CD4-positive, alpha-beta T cell treated with Interleukin-6 for 4 hours (primary cell): Measurements from ENCODE around the gene NXPH2.

Experiments
- DNase-seq: peaks from one replicate; pipeline ENCODE4 v3.0.0-alpha.2; 2020; ENCODE audit warnings: mixed read lengths

The NXPH2 gene

DNA sequence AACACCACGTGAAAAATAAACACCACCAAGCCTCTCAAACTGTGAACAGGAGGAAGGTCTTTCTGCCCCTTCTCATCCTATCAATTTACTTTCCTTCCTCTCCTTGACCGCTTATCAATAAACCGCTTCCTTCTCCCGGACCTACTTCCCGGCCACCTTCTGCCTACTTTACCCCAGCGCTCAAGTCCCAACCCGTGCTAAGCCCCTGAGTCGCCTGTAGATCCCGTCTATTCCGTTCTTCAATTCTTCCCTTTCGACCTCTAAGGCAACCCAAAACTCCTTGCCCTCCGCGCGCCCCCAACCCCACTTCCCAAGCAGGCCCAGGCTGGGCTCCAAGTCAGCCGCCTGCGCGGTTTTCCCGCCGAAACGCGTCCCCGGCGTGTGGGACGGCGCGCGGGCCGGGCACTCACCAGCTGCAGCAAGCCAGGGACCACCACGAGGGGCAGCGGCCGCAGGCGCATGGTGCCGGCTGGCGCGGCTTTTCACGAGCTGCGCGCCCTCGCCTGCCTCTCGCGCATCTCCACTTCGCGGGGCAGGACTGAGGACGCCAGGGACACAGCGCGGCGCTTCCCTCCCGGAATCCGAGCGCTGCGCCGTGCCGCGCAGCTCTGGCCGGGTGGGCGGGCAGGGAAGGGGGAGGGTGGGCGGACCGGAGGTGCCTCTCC, at the start of gene NXPH2:
Gene NXPH2 (minus strand): TSS at position 610 of the 665 bp plus-strand sequence. CDS start 149 bp downstream, at position 461.
- DNase-seq, result no peak

GRCh38 chr2:138829326-138829919, 49.2 kb upstream of the NXPH2 start:
- peak; percentile 32 for DNase-seq

GRCh38 chr2:138827426-138828054, 47.4 kb upstream of the NXPH2 start:
- peak; percentile 2 for DNase-seq

DNA sequence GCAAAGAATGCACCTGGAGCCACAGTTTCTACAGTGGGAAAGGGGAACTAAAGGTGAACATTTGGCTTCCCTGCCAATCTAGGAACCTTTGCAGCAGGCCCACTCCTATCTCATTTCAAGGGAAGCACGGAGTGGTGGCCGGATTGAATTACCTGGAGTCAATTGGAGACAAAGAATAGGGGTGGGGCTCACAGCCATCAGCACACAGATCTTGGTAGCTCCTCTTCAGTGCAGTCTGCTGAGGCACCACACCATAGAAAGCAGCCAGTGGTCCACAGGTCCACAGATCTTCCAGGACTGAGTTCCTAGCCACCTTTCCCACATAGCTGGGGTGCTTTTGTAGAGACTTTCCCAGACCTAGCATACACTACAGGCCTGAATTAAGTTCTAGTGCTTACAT, 43.5 kb upstream of the NXPH2 start:
- no peak for DNase-seq

DNA sequence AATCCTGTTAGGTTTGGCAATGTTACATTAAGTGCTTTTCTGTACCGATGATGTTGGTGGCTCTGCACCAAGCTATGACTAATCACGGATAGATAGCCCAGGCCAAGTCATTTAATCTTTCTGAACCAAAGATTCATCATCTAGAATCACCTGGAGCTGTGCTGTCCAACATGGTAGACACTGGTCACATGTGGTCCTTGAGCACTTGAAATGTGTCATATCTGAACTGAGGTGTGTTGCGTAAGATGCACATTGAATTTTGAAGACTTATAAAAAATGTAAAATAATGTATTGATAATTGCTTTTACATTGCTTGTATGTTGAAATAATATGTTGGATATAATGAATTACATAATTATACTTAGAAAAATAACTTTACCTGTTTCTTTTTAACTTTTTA, 39.8 kb upstream of the NXPH2 start:
- DNase-seq, result no peak

GRCh38 chr2:138818556-138818955, 38.4 kb upstream of the NXPH2 start:
- DNase-seq, result no peak

DNA sequence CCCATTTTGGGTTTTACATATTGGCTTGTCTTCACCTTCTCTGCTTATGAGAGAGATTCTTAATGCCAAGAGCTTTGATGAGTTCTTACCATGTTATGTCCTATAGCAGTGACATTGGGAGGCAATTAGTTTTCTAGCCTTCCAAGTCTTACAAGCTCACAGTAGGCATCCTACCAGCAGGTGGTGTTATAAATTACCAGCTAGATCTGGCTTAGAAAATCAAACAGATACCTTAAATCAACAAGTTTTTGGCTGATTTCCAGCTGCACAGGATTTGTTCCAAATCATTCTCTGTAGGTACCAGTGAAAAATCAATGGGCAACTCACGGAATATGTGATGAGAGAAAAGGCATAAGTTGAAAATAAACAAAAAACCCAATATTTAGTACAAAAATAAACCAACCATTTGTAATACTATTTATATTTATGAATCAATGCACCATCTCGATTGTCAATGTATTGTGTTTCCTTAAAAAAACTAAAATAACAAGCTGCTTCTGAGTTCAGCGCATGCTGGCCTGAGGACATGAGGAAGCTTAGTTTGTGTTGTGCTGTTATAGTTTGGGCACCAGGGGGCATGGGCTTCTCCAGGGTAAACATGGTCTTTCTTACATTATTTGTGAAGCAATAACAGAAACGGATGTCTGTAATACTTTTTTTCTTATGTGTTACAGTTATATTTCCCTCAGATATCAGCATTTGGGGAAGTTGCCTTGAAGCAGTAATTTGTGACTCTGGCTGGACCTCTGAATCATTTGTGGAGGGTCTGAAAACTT, 34.1 kb upstream of the NXPH2 start:
- DNase-seq, result no peak

DNA sequence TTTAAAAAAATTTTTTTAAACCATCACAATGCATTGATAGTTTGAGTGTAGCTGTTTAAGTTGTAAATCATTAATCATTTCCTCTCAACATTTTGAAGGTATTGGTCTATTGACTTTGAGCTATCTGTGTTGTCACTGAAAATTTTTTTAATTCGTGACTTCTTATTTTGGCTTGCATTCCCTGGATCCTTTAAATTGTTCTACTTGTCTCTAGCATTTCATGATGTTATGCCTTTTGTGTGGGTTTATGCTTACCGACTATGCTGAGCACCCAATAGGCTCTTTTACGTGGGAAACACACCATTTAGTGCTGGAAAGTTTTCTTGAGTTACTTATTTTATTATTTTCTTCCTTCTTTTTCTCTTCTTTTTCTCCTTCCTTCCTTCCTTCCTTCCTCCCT, 31.2 kb upstream of the NXPH2 start:
- DNase-seq, result no peak

- no peak for DNase-seq
These were observed 14.5 kb upstream of the NXPH2 start for GRCh38 chr2:138794724-138795123.

DNA sequence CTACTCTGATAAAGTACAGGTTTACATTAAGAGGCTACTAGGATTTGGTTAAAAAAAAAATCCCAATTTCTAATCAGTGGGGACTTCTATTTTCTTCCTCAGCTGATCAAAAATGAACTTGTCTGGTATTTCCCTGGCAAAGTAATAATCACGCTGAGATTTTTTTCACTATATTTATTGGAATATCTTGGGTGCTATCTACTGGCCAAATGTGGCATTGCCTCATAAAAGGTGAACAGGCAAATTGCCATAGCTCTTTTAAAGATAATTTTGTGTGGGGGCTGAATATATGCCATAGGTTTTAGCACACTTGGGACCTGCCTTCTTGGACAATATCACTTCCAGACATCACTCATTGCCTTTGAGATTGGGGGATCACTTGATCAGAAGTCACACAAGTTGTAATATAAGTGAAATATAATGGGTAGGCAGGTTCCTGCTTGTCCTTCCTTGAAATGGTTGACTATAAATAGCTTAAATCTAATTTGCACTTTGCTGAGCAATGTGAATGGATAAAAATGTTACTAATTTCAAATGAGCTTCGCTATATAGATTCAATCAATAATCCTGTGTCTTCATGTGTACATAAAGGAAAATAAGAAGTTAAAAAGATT, 7.0 kb upstream of the NXPH2 start:
- DNase-seq, result no peak

DNA sequence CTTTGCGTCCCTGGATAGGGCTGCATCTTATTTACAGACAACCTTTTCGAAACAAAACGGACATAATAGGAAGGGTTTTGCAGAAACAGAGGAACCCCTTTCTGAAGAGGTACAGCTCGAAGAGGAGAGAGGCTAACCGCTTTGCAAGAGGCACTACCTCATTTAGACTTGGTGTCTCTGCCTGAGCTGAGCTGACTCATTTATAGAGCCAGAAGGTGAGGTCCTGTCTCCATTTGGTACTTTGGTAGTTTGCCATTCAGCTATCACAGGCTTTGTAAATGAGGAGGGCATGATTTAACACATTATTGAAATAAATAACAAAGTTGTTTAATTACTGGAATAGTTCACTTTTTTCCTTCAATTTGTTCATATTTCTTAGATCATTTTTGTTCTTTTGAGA, 2.2 kb upstream of the NXPH2 start:
- no peak for DNase-seq

DNA sequence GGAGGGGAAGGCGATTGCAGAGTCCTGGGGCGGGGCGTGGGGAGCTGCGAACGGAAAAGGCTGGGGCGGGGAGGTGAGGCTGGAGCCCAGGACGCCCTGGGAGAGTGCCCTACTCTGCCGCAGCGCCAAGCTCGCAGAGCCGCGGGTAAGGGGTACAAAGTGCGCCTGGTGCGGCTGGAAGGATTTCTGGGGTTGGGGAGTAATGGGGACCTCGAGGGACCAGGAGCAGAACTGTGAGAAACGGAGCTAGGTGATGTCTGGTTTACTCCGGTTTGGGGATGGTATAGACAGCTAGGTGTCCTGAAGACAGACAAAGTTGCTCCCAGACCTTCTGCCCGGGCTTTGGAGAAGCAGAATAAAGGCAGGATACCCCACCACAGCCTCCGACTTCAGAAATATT, 718 bp upstream of the NXPH2 start:
- DNase-seq, result no peak

DNA sequence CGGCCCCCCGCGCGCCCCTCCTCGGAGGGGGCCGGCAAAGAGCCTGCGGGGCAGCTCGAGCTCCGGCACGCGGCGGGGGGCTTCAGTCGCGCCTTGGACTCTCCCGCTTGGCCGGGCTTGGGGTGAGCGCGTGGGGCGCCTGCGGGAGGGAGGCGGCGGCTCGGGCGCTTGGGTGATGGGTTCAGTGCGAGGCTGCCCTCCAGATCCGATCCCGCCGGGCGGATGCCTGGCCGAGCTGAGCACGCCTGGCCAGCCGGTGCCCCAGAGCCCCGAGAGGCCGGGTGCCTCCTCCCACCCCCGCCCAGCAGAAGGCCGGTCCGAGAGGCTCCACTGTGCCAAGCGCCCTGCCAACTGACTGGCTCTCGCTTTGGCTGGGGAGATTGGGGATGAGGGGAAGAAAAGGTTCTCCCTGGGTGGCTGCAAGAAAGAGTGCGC, 273 bp upstream of the NXPH2 start:
- no peak for DNase-seq

- DNase-seq, result no peak
These were observed 797 bp downstream of the NXPH2 start for GRCh38 chr2:138779406-138779780.

- no peak for DNase-seq
These were observed 2.2 kb downstream of the NXPH2 start for GRCh38 chr2:138777996-138778395.

GRCh38 chr2:138775736-138776135, 4.5 kb downstream of the NXPH2 start:
- DNase-seq, result no peak

- no peak for DNase-seq
These were observed 8.7 kb downstream of the NXPH2 start for GRCh38 chr2:138771534-138771933.

GRCh38 chr2:138767101-138767500, 13.1 kb downstream of the NXPH2 start:
- DNase-seq, result no peak

DNA sequence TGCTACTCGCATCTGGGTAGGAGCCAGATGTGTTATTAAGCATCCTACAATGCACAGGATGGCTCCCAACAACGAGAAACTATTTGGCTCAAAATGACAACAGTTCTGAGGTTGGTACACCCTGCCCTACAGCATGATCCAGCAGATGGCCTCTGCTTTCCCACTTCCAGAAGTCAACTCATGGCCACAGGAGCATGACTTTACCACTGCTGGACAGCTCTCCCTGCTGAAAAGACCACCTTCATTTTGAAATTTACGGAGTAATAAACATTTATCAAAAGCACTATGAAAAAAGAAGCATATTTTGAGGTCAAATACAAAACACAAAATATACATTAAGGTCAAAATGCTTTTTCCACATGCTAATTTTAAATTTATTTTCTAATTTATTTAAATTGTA, 13.7 kb downstream of the NXPH2 start:
- no peak for DNase-seq

DNA sequence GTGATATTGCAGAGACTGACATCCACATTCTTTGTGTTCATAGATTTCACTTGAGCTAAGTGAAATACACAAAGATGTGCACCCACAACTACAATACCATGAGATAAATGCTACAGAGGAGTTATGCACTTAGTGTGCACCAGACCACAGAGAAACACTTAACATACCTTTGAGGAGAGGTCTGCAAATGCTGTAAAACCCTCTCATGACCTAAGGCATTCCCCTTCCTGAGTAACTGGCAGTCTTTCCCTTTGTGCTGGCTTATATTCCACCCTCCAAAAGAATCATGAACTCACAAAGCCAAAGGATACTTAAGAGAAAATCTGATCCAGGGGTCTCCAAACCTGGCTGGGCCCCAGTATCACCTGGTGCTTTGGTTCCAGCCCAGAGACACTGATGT, 16.2 kb downstream of the NXPH2 start:
- no peak for DNase-seq

- DNase-seq, result no peak
These were observed 17.7 kb downstream of the NXPH2 start for GRCh38 chr2:138762533-138762932.

DNA sequence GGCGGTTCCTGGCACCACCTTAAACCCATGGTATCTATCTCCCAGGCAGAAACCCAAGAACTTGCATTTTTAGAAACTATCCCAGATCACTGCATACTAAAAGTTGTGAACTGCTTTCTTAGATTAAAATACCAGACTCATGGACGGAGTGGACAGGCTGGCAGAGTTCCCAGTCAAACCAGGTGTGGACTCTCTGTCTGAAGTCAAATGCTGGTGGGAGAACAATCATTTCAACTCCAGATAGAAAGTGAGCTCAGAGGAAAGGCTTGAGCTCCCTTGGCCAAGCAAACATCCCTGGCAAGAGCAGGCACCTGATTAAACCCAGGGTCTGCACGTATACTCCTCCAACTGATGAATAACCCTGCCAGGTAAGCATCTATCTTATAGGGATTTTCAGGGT, 19.5 kb downstream of the NXPH2 start:
- DNase-seq, result no peak

- no peak for DNase-seq
These were observed 22.8 kb downstream of the NXPH2 start for GRCh38 chr2:138757384-138757783.
